T-helper 17 cell (primary cell): ENCODE results near the gene PARS2. TPM values are rescaled to one million over a fixed set of nuclear protein-coding genes. Genes with fewer than 3 reads are reported as not detected.

ENCODE experiments used
- ATAC-seq: fragments of 150-1000 bp; cut with Tn5 transposase; 2 replicates; pipeline ENCODE4 v1.10.0; 2021; ENCODE audit warnings: mild to moderate bottlenecking, moderate library complexity
- DNase-seq, 3 donors: peaks; one replicate each; pipeline versions ENCODE4 v3.0.0 to v3.0.0-alpha.2; 2020 to 2021
- H3K9me3 ChIP-seq: one replicate; pipeline ENCODE4 v1.7.0; 2013; ENCODE audit warnings: low read length, mild to moderate bottlenecking; ENCODE audit not compliant: control insufficient read depth, poor library complexity, severe bottlenecking
- H3K27ac Mint-ChIP-seq: one replicate; pipeline ENCODE4 v1.8.0; 2022; ENCODE audit warnings: mild to moderate bottlenecking, moderate library complexity, mixed read lengths
- H3K27me3 Mint-ChIP-seq: one replicate; pipeline ENCODE4 v1.8.0; 2022; ENCODE audit warnings: mixed read lengths
- H3K36me3 Mint-ChIP-seq: one replicate; pipeline ENCODE4 v1.8.0; 2022; ENCODE audit warnings: low read depth, mixed read lengths
- H3K4me1 Mint-ChIP-seq: one replicate; pipeline ENCODE4 v1.8.0; 2022; ENCODE audit warnings: mild to moderate bottlenecking, mixed read lengths
- H3K4me3 Mint-ChIP-seq: one replicate; pipeline ENCODE4 v1.8.0; 2022; ENCODE audit warnings: mild to moderate bottlenecking, moderate library complexity, mixed read lengths
- total RNA-seq, 4 donors: library from RNA in 2 of 4; stranded (reverse) in 2 of 4; gene quantifications; one replicate each; pipeline ENCODE4 v1.2.3 and lab custom pipeline; 2022 to 2026

PARS2 gene
- total RNA-seq, 2 donors from 2014 or later = 0.37 to 0.80 TPM

DNA sequence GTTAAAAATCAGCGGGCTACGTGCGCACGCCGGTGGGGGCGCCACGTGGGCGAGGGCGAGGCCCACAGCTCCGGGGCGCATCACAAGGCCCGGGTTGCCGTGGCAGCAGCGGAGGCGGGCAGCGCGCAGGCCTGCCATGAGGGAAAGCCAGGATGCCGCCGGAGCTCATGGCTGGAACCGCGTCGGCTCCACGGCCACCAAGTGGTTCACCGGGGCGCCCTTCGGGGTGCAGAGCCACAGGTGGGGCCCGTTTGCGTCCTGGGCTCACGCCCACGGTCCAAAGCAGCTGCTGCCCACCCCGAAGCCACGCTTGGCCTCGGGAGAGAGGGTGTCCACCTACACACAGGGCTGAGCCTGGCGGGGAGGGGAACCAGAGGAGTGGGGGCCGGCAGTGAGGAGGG, 41.7 kb upstream of the PARS2 start:
- DNase-seq = no peak
- peaks cover 27% of the 10 kb centered on the region for H3K4me1 Mint-ChIP-seq

DNA sequence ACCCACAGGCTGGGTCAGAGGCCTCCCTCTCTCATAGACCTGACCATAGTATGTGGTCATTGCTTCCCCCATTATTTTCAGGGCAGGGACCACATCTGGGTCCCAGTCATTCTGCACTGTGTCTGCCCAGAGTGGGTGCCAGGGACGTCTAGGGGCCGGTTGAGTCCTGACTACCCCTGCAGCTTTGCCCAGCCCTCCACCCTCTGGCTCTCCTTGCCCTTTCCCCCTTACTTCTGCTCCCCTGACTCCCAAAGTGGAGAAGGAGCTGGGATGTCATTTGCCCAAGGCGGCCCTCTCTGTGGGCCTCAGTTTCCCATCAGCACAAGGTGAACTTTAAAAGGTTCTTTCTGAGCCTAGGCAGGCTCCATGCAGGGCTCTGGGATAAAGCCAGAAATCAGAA, 41.1 kb upstream of the PARS2 start:
- H3K27me3 Mint-ChIP-seq = no peaks in the 10 kb centered on the region
- ATAC-seq (no peak), DNase-seq (no peak)
- H3K36me3 Mint-ChIP-seq = no peaks in the 10 kb centered on the region
- H3K4me1 Mint-ChIP-seq = peaks cover 22% of the 10 kb centered on the region
- no peaks in the 10 kb centered on the region for H3K9me3 ChIP-seq
- H3K4me3 Mint-ChIP-seq = no peak overlapping the region
- peak overlapping the region; percentile 75 for H3K27ac Mint-ChIP-seq

More for the DNA sequence above, 41.7 kb upstream of the PARS2 start:
- no peak overlapping the region for H3K4me3 Mint-ChIP-seq
- H3K36me3 Mint-ChIP-seq = no peaks in the 10 kb centered on the region
- H3K9me3 ChIP-seq = no peaks in the 10 kb centered on the region
- no peak overlapping the region for H3K27ac Mint-ChIP-seq
- no peak for ATAC-seq
- peaks cover 3% of the 10 kb centered on the region for H3K27me3 Mint-ChIP-seq

DNA sequence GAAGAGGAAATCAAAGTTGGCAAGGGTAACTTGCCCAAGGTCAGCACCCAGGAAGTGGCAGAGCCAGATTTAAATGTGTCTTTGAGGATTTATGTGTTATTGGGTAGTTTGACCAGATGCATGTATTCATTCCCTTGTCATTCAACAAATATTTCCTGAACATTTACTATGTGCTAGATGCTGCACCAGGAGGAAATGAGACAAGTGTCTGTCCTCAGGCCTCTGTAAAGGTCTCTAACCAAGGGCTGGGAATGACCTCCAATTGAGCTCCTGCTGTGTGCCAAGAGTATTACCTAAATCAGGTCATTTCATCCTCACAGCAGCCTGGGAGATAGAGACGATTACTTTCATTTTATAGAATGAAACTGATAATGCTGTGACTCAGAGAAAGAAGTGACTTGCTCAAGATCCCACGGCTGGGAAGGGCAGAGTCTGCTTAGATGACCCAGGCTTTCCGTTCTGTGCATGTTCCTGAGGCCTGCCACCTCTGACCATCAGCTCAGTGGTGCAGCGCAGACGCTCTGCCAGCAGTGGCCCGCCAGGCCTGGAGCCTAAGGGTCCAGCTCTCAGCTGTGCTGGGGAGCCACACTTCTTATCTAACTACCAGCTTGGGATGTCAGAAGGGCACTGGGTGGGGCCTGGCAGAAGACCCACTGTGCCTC, 40.3 kb upstream of the PARS2 start:
- no peak for DNase-seq
- H3K27me3 Mint-ChIP-seq = no peaks in the 10 kb centered on the region
- H3K36me3 Mint-ChIP-seq = no peaks in the 10 kb centered on the region
- no peaks in the 10 kb centered on the region for H3K9me3 ChIP-seq
- peak overlapping the region; percentile 75 for H3K27ac Mint-ChIP-seq
- H3K4me1 Mint-ChIP-seq = peaks cover 27% of the 10 kb centered on the region
- no peak for ATAC-seq
- no peak overlapping the region for H3K4me3 Mint-ChIP-seq

DNA sequence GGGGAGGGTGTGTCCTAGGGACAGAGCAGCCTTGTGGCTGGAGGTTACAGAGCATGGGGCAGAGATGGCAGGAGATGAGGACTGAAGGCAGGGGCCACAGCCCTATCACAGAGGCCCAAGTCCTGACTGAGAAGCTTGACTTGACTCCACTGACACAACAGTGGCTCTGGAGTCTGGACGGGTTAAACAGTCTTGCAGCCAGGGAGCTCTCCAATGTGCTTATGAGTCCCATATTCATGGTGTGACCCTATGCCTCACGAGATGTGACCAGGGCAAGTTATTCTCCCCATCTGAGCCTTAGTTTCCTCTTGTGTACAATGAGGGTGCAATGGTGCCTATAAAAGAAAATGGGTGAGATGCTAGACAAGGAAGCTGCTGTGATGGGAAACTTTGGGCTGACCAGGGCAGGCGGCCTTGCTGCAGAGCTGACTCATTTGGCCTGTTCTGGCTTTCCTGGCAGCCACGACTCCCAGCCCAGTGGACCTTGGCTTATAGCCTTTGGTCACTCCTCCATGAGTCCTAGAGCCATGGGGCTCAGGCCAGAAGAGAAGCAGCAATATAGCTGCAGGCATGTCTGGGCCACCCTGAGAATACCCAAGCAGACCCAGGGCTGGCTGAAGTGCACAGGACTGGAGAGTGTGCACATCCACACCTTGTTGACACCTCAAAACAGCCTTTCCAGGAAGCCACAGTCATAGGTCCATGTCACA, 39.6 kb upstream of the PARS2 start:
- Mint-ChIP-seq H3K4me1 (peaks cover 33% of the 10 kb centered on the region), H3K36me3 (no peaks in the 10 kb centered on the region), H3K27ac (peak overlapping the region; percentile 75), H3K4me3 (peak overlapping the region; percentile 45), H3K27me3 (no peaks in the 10 kb centered on the region)
- H3K9me3 ChIP-seq = no peaks in the 10 kb centered on the region
- DNase-seq (no peak), ATAC-seq (no peak)

DNA sequence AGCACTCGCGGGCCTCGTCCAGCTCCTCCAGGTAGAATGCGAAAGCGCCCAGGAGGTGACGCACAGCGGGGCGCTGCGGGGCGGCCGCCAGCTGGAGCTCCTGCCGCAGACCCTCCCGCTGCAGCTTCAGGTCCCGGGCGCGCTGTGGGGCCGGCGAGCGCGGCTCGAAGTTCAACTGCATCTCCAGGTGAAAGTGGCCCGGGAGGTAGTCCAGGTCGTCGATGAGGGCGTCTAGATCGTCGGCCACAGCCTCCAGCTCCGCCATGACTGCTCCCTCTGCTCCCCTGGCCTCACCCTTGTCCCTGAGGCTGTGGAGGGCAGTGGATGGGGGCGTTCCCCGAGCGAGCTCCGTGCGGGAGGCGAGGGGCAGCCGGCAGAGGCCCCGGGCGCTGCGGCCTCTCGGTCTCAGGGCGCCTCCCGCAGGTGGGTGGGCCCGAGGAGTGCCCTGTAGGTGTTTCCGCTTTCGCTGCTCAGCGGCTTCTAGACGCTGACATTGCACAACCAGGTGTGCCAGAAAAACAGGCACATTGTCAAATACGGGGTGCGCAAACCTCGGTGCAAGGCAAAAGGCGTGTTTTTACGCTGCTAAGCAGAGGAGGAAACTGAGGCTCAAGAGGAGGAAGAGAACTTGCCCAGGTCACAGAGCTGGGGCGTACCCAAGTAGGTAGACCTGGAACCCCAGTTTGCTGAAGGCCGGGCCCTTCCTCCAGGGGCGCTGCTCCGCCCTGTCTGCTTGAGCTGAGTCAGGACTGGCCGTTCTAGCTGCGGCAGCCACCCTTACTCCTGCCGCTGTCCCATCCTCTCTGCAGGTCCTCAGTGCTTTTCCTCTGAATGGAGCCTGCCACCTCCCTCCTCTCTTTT, 36.8 kb upstream of the PARS2 start, which contains the start of gene TTC22:
Gene TTC22, minus strand, starts transcription at position 425 of the 861 bp plus-strand sequence. Its CDS starts 160 bp downstream, at position 265.
- Mint-ChIP-seq H3K4me1 (peaks cover 54% of the 10 kb centered on the region), H3K36me3 (no peaks in the 10 kb centered on the region), H3K27ac (peak within 1 kb of the TSS; percentile 90), H3K27me3 (no peaks in the 10 kb centered on the region), H3K4me3 (peak within 1 kb of the TSS; percentile 93)
- peak; percentile 91 for ATAC-seq
- DNase-seq = peak; percentile 50 to 59 (median 58)
- no peaks in the 10 kb centered on the region for H3K9me3 ChIP-seq

DNA sequence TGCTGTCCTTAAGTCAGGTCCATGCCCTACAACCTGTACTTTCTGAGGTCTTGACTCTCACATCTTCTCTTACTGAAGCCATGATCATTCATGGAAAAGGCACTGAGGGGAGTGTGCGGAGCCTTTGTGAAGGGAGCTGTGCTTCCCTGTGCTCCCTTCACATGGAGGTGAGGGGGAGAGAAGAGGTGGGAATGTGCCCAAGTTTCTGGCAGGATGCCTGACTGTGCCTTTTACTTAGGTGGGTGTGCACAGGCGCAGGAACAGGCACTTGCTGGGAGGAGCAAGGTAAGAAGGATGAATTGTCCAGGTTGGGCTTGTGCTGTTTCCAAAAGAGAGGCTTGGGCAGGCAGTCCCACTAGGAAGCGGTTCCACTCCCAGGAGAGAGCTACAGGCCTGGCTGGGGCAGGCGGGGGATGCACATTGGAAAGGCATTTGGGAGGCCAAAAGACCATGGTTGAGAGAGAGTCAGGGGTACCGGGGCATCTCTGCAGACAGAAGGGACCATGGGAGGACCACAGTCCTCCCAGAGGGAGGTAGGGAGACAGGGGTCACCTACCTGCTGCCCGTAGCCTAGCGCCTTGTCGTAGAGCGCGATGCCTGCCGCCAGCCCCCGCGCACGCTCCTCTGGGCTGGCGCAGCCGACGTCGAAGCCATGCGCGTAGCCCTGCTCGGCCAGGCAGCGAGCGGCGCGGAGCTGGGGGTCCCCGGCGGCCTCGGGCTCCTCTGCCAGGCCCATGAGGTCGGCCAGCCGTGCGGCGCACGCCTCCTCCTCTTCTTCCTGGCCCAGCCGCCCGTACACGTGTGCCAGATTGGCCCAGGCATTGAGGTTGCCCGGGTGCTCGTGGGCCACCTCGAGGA, 35.9 kb upstream of the PARS2 start:
- no peaks in the 10 kb centered on the region for H3K9me3 ChIP-seq
- H3K4me3 Mint-ChIP-seq = peak overlapping the region; percentile 93
- no peak for DNase-seq
- H3K27ac Mint-ChIP-seq = peak overlapping the region; percentile 90
- no peaks in the 10 kb centered on the region for H3K27me3 Mint-ChIP-seq
- ATAC-seq = no peak
- peaks cover 58% of the 10 kb centered on the region for H3K4me1 Mint-ChIP-seq
- H3K36me3 Mint-ChIP-seq = no peaks in the 10 kb centered on the region

DNA sequence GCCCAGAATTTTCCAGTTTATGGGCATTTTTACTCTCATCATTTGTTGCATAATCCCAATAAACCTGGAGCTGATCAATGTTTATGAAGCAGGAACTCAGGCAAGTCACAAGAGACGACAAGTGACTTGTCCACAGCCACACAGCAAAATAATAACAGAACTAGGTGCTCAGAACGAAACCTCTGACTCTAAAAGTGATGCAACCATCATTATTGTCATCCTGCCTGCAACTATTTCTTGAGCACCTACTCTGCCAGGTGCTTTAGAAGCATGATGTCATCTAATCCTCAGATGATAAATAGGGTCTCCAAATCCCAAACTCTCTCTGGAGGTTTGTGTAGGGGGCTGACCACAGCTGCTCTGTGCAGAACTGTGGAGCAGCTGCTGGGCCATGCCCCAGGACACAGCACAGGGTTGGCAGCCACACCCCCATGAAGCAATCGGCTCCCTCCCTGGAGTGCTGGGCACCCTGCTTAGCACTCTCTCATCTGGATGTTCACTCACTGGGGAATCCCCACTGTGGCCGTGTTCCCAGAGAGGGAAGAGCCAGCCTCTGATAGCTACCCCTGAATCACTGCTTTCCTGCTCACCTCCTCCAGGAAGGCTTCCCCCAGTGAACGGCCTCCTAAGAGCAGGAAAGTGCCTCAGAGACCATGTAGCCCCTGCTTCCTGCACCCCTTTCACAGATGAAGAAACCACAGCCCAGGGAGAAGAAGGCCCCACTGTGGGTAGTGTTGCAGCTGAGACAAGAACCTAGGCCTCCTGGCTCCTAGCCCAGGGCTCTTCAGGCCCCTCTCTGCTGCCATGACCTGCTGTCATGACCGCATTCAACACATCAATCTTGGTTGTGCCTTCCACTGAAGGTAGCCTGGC, 34.7 kb upstream of the PARS2 start:
- H3K27me3 Mint-ChIP-seq = no peaks in the 10 kb centered on the region
- H3K27ac Mint-ChIP-seq = peak overlapping the region; percentile 90
- peaks cover 53% of the 10 kb centered on the region for H3K4me1 Mint-ChIP-seq
- H3K36me3 Mint-ChIP-seq = no peaks in the 10 kb centered on the region
- H3K4me3 Mint-ChIP-seq = peak overlapping the region; percentile 93
- DNase-seq = no peak
- peak; percentile 15 for ATAC-seq
- H3K9me3 ChIP-seq = no peaks in the 10 kb centered on the region

- peaks cover 48% of the 10 kb centered on the region for H3K4me1 Mint-ChIP-seq
- H3K4me3 Mint-ChIP-seq = no peak overlapping the region
- H3K9me3 ChIP-seq = no peaks in the 10 kb centered on the region
- H3K27ac Mint-ChIP-seq = peak overlapping the region; percentile 90
- H3K36me3 Mint-ChIP-seq = no peaks in the 10 kb centered on the region
- no peaks in the 10 kb centered on the region for H3K27me3 Mint-ChIP-seq
- DNase-seq = no peak
- no peak for ATAC-seq
These were observed 33.9 kb upstream of the PARS2 start for GRCh38 chr1:54798206-54798605.

DNA sequence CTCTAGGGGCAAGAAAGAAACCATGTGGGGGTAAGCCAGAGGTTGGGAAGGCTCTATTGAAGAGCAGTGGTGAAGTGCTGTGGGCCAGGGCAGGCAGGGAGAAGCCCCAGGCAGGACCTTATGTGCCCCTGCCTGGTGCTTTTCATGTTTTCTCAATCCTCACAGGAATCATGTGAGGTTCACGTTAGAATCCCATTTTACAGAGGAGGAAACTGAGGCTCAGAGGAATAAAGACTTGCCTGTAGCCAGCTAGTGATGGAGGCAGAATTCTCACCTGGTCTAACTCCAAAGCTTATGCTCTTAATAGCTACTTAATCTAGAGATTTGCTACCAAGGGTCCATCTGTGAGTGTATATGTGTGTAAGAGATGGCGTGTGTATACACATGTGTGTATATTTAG, 32.6 kb upstream of the PARS2 start:
- Mint-ChIP-seq H3K4me1 (peaks cover 46% of the 10 kb centered on the region), H3K36me3 (no peaks in the 10 kb centered on the region), H3K4me3 (no peak overlapping the region), H3K27me3 (no peaks in the 10 kb centered on the region), H3K27ac (peak overlapping the region; percentile 70)
- no peaks in the 10 kb centered on the region for H3K9me3 ChIP-seq
- ATAC-seq (no peak), DNase-seq (no peak)

GRCh38 chr1:54795841-54796468, 31.6 kb upstream of the PARS2 start:
- ATAC-seq = no peak
- no peaks in the 10 kb centered on the region for H3K36me3 Mint-ChIP-seq
- H3K27me3 Mint-ChIP-seq = no peaks in the 10 kb centered on the region
- no peak overlapping the region for H3K27ac Mint-ChIP-seq
- no peak for DNase-seq
- H3K9me3 ChIP-seq = no peaks in the 10 kb centered on the region
- peaks cover 44% of the 10 kb centered on the region for H3K4me1 Mint-ChIP-seq
- no peak overlapping the region for H3K4me3 Mint-ChIP-seq

- Mint-ChIP-seq H3K4me3 (no peak overlapping the region), H3K27ac (no peak overlapping the region), H3K36me3 (no peaks in the 10 kb centered on the region), H3K4me1 (peaks cover 44% of the 10 kb centered on the region), H3K27me3 (no peaks in the 10 kb centered on the region)
- ATAC-seq (no peak), DNase-seq (no peak)
- H3K9me3 ChIP-seq = no peaks in the 10 kb centered on the region
These were observed 31.0 kb upstream of the PARS2 start for GRCh38 chr1:54795356-54795665.
